Posterior vena cava (tissue), 2 donors: ENCODE measurements around the gene PARVA. TPM values are rescaled to one million over a fixed set of nuclear protein-coding genes. Genes with fewer than 3 reads are reported as not detected.
"Not testable (repeated sequence)": the region's sequence is repeated elsewhere in the genome, so short reads cannot be mapped to it uniquely, and the experiment has no call there.

ENCODE experiments used
- DNase-seq: peaks from one replicate; pipeline ENCODE4 v3.0.0-alpha.2; 2020; ENCODE audit warnings: low spot score
- intact Hi-C, 2 donors: fragments of 100-400 bp; cut with DNase I; formaldehyde crosslinking; loops; one replicate each; pipeline versions ENCODE4 v1.14.1 to v1.14.2; 2022 to 2023
- total RNA-seq, 2 donors: library from RNA; stranded (reverse); fragmentation: NEBNext Ultra II Directional; extraction: Animal tissue kit (Norgen Biotek cat#: 25700); gene quantifications; one replicate each; pipeline ENCODE4 v1.2.1, GENCODE V29; 2021
- donor health status: DM: yes; HTN: yes; CAD: no.
- donor health status: DM: yes; HTN: yes; CAD: no.

Gene PARVA
- total RNA-seq, 2 donors from 2014 or later, result 151 to 172 TPM

GRCh38 chr11:12512132-12512531 lies 134.8 kb downstream of the PARVA start:
- peak; percentile 17 for DNase-seq
- intact Hi-C loops, result no loop called here

- intact Hi-C loops, result no loop called here
- DNase-seq, result peak; percentile 50
Measured at GRCh38 chr11:12512826-12513395, 135.5 kb downstream of the PARVA start.

GRCh38 chr11:12516387-12517105 lies 139.2 kb downstream of the PARVA start:
- intact Hi-C loops, result no loop called here
- DNase-seq, result peak; percentile 80

- no peak for DNase-seq
- intact Hi-C loops, result no loop called here
Measured at GRCh38 chr11:12517306-12517705, 139.9 kb downstream of the PARVA start.

GRCh38 chr11:12517741-12518140 lies 140.4 kb downstream of the PARVA start:
- intact Hi-C loops, result no loop called here
- DNase-seq, result peak; percentile 54

- intact Hi-C loops, result no loop called here
- peak; percentile 64 for DNase-seq
Measured at GRCh38 chr11:12518606-12519385, 141.4 kb downstream of the PARVA start.

GRCh38 chr11:12520054-12520453 lies 142.7 kb downstream of the PARVA start:
- intact Hi-C loops, result no loop called here
- DNase-seq, result no peak

GRCh38 chr11:12520576-12520975 lies 143.2 kb downstream of the PARVA start:
- intact Hi-C loops, result not testable (repeated sequence)
- peak; percentile 32 for DNase-seq

GRCh38 chr11:12523180-12523924 lies 146.0 kb downstream of the PARVA start:
- DNase-seq, result peak; percentile 64
- intact Hi-C loops, result no loop called here

GRCh38 chr11:12524865-12525264 lies 147.5 kb downstream of the PARVA start:
- intact Hi-C loops, result no loop called here

GRCh38 chr11:12525466-12526055 lies 148.2 kb downstream of the PARVA start:
- DNase-seq, result peak; percentile 55
- intact Hi-C loops, result no loop called here

More at GRCh38 chr11:12524865-12525264, 147.5 kb downstream of the PARVA start:
- peak; percentile 71 for DNase-seq

GRCh38 chr11:12526789-12527188 lies 149.4 kb downstream of the PARVA start:
- intact Hi-C loops, result no loop called here
- DNase-seq, result peak; percentile 82

- intact Hi-C loops, result no loop called here
- no peak for DNase-seq
Measured at GRCh38 chr11:12528487-12528886, 151.1 kb downstream of the PARVA start.

GRCh38 chr11:12529041-12529440 lies 151.7 kb downstream of the PARVA start:
- intact Hi-C loops, result no loop called here
- DNase-seq, result peak; percentile 30

- intact Hi-C loops, result no loop called here
- no peak for DNase-seq
Measured at GRCh38 chr11:12529793-12530192, 152.4 kb downstream of the PARVA start.

GRCh38 chr11:12531020-12531419 lies 153.6 kb downstream of the PARVA start:
- intact Hi-C loops, result no loop called here
- no peak for DNase-seq

GRCh38 chr11:12531681-12532080 lies 154.3 kb downstream of the PARVA start:
- no peak for DNase-seq
- intact Hi-C loops, result no loop called here

- DNase-seq, result peak; percentile 46
- intact Hi-C loops, result no loop called here
Measured at GRCh38 chr11:12532580-12532979, 155.2 kb downstream of the PARVA start.

GRCh38 chr11:12534549-12534948 lies 157.2 kb downstream of the PARVA start:
- DNase-seq, result no peak
- intact Hi-C loops, result no loop called here
